HG02885 (cell line): ENCODE results near the gene HPGDS.
"Not testable (repeated sequence)": the region's sequence is repeated elsewhere in the genome, so short reads cannot be mapped to it uniquely, and the experiment has no call there.

Experiments
- ATAC-seq: cut with Tn5 transposase; IDR thresholded peaks from one replicate; pipeline ENCODE4 v1.9.1; 2021; ENCODE audit warnings: mild to moderate bottlenecking; ENCODE audit not compliant: unreplicated experiment, poor library complexity

HPGDS gene

DNA sequence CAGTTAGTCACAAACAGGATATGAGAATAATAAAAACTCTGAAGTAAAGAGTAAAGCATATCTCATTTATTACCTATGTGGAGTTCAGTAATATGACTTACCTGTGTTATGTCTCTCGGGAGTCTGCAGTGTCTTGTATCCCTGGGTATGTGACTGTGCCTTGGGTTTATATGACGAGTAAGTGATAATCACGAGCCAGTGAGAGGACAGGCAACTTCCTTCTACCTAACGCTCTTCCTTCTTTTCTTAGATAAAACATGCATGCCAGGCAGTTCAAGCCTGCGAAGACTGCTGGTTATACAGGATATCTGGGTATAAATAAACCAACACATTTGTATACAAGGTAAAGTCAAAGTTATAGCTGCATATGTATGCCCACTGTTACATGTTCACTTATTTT, at the start of gene HPGDS:
TSS of gene HPGDS (minus strand) at position 143 of the 400 bp plus-strand sequence. CDS start 8,207 bp downstream, outside the sequence.
- peak; percentile 7 for ATAC-seq

DNA sequence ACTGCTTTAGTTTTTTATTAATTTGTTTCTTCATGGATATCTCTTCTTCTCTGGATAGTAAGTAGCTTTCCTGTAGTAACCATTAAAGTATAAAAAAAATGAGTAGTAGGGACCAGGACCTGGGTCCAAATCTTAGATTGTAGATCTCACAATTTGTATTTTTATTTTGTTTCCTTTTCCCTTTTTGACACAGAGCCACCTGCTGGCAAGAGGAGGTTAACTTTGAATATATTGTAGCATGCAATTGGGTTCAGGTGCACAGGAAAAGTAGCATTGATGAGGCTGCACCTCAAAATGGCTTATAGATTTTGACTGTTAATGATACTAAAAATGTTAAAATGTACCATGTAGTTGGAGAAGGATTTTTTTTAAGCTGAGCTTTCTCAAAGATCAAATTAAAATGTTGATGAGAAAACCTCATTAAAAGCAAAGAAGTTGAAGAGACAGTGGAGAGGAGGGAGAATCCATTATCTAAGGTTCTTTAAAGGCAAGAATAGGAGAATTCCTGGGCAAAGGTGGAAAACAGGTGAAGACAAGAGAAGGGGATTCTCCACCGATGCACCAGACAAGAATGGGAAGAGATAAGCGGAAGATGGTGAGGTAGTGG, 48.3 kb upstream of the HPGDS start:
- peak; percentile 51 for ATAC-seq

DNA sequence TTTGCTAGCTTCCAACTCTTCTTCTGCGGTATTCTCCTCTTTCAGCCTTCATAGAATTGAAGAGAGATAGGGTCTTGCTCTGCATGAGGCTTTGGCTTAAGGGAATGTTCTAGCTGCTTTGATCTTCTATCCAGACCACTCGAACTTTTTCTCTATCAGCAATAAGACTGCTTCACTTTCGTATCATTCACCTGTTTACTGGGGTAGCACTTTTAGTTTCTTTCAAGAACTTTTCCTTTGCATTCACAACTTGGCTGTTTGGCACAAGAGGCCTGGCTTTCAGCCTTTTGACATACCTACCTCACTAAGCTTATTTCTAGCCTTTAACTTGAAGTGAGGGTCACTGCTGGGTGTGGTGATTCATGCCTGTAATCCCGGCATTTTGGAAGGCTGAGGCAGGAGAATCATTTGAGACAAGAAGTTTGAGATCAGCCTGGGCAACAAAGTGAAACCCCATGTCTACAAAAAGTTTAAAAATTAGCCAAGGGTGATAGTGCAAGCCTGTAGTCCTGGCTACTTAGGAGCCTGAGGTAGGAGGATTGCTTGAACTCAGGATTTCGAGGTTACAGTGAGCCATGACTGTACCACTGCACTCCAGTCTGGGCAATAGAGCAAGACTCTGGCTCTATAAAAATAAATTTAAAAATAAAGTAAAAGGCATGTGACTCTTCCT, 47.1 kb upstream of the HPGDS start:
- ATAC-seq: no peak

DNA sequence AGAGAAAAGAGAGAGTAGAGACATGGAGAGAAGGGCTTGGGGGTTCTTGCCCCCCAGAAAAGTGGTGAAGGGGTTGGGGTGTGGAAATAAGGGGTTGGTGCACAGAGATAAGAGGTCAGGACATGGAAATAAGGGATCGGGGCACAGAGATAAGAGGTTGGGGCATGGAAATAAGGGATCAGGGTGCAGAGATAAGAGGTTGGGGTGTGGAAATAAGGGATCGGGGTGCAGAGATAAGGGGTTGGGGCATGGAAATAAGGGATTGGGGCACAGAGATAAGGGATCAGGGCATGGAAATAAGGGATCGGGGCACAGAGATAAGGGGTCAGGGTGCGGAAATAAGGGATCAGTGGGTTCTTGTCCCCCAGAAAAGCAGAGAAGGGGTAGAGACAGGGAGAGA, 45.3 kb upstream of the HPGDS start:
- ATAC-seq: not testable (repeated sequence)

DNA sequence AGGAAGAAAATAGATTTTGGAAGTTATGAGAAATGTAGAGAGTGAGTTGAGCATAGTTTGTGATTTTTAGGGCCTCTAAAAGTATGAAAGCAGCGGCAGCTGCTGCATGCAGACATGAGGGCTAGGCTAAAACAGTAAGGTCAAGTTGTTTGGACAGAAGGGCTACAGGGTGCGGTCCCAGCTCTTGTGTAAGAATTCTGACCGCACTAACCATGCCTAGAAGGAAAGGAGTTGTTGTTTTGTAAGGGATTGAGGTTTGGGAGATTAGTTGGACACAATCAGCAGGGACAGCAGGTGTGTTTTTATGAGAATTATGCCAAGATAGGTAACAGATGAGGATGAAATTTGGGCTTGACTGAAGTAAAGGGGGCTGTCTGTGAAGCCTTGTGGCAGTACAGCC, 42.8 kb upstream of the HPGDS start:
- not testable (repeated sequence) for ATAC-seq

DNA sequence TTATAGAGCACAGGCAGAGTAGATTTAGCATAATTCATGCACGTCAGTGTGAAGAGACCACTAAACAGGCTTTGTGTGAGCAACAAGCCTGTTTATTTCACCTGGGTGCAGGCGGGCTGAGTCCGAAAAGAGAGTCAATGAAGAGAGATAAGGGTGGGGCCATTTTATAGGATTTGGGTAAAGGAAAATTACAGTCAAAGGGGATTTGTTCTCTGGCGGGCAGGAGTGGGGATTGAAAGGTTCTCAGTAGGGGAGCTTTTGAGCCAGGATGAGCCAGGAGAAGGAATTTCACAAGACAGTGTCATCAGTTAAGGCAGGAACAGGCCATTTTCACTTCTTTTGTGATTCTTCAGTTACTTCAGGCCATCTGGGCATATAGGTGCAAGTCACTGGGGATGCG, 40.3 kb upstream of the HPGDS start:
- not testable (repeated sequence) for ATAC-seq

DNA sequence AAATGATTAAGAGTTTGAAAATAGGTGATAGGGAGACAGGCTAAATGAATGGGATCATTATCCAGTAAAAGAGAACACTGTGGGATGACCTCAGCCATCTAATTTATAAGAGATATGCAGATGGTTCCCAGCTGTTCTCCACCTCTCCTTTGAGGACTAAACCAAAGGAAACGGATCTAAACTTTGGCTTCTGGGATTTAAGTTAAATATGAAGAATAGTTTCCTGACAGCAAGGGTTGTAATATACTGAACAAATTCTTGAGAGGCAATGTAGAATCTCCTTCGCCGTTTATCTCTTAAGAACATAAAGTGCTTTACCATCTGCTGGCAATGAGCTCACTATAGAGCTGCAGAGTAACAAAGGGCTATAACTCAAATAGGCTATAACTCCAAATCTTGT, 35.4 kb upstream of the HPGDS start:
- ATAC-seq: no peak

DNA sequence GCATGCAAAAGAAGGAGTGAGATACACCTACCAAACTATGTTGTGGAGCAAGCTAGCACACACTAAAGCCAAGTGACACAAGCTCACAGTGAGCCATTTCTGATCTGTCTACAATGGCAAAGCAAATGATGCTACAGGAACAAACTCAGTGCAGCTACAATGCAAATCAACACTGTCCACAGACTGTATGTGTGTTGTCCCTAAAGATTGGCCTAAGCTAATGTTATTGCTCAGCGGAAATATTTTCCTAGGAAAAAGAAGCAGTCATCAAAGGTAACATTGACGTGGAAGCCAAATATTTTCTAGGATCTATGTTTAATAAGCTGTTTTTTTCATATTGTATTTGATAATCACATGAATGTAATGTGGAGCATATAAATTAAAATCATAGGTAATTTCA, 34.7 kb upstream of the HPGDS start:
- no peak for ATAC-seq

DNA sequence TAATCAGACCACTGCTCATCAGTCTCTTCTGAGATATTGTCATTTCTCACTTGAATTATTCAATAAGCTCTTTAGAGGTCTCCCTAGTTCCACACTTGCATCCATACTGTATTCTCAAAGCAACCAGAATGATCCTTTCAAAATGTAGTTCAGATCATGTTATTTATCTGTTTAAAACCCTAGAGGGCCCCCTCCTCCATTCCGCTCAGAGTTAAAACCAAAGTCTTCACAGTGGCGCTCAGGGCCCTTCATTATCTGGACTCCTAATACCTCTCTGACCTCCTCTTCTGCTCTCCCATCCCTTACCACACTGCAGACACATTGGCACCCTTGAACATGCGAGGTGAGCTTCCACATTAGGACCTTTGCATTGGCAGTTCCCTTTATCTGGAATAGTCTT, 32.7 kb upstream of the HPGDS start:
- no peak for ATAC-seq

DNA sequence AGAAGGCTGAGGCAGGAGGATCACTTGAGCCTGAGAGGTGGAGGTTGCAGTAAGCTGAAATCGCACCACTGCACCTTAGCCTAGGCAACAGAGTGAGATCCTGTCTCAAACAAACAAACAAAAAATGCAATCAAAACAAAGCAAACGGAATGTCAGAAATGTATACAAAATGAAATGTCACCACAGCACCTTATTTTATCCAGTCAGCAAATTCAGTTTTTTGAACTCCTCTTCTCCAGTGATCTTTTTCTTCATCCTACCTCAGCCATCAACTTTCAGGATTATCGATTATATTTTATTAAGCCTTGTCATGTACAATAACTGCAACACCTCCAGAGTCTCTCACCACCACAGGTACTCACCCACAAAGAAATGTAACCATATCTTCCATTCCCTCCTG, 31.1 kb upstream of the HPGDS start:
- no peak for ATAC-seq

DNA sequence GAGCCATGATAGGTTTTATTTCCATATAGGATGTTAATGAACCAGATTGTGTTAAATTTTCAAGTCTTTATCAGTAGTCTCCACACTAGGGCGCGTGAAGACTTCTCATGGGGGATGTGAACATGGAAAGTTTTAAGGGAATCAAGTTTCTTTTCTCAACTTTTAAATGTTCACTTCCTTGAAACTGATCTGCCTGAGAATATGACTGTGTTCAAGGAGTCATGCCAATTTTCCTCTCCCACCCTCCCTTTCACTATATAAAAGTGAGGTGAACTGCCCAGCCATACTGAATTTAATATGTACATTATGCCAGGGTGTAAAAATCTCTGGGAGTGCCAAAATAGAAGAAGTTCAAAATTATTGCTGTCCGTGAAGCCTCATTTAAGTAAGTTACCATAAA, 30.4 kb upstream of the HPGDS start:
- no peak for ATAC-seq

DNA sequence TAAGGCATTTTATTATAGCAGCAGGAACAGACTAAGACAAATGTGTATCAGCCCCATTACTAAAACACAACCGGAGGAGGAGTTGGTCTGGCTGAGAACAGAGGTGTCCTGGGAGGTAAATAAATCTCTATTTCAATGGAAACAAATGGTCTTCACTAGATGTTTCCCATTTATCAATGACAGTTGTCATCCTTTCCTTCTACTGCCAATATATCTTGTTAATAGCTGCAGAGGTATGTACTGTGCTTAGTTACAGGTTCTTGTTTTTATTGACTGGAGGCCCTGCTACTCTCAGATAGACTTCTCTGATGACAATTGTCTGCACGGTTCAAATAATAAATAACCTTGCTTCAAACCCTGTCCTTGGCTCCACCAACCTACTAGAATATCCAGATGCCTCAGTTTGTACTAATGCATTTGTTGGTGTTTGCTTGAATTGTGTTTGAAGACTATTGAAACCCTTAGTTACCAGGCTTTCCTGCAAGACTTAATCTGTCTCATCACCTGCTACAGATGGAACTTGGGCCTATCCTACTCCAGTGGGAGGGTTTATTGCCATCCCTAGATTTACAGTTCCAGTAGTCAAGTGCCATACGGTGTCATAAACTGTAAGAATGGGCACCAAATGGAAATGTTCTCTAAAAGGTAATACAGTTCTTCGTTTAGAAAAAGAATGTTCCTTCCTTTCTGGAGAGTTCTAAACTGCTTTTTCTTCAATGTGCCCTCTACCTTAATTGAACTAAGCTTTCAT, 29.8 kb upstream of the HPGDS start:
- no peak for ATAC-seq

DNA sequence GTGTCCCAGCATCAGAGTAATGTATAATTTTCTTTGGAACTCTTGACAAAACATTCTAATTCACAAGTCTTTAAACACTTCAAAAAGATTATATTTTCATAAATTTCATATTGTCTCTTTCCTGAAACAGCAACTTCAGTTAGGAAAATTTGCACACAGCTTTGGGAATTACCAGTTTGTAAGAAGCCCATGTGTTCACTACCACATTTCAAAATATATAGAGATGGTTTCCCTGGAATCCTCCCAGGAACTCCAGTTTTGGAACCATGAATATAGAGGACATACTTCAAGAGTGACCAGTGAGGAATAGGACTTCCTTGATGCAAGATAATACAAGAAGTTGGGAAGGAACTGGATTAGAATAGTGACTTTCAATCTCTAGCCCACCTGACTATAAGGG, 28.7 kb upstream of the HPGDS start:
- ATAC-seq: no peak

DNA sequence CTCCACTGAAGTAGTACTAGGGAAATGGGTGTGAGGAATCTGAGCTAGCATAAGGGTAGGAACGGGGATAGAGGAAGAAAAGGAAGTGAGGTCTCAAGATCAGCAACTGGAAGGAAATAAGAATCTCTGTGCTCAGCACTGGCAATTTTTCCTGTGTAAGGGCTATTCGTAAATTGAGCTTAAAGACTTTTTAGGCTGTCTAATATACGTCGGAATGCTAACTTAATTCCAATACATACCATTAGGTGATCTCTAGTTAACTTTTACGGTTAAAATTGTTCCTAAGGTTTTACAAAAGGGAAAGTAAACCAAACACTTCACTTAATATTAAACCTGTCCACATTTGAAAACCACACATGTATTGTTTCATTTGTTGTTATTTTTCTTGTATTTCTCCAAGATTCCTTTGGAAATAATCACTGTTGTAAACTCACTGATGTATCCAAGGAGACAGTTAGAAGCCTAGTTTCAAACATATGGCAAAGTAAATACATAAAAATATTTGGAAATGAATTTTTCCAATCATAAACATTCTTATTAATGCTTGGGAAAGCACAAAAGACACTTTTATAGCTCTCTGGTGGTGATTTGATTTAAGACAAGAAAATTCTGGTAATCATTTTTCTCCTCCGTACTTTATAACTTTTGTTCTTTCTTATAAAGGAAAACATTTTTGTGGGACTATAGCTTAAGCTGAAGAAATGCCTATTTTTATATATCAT, 28.1 kb upstream of the HPGDS start:
- ATAC-seq: no peak

DNA sequence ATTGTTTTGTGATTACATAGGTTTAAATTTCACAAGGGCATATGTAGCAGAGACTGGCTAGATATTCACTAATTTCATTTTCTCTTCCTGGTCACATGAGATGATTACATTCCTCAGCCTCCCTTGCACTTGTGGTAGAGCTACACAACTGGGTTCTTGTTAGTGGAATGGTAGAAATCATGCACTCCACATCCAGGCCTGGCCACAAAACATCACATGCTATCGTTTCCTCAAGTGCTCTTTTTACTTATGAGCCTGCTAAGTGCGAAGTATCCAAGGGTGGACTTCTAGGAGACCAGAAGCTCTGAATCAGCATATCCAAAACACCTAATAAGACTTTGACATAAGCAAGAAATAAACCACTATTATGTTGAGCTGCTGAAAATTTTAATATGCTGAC, 26.4 kb upstream of the HPGDS start:
- ATAC-seq: no peak

DNA sequence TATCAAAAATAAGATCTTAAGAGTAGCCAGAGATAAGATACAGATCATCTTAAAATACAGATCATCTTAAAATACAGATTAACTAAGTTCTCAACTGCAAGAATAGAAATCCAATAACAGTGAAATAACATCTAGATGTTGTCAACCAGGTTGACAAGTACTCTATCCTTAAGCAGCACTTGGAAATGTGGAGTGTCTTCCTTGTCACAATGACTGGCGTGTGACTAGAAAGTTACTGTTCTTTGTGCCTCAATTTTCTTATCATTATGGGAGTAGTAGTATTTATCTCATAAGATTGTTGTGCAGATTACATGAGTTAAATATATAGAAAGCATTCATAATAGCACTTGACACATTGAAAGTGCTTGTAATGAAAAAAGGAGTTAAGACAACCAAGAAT, 25.8 kb upstream of the HPGDS start:
- no peak for ATAC-seq

DNA sequence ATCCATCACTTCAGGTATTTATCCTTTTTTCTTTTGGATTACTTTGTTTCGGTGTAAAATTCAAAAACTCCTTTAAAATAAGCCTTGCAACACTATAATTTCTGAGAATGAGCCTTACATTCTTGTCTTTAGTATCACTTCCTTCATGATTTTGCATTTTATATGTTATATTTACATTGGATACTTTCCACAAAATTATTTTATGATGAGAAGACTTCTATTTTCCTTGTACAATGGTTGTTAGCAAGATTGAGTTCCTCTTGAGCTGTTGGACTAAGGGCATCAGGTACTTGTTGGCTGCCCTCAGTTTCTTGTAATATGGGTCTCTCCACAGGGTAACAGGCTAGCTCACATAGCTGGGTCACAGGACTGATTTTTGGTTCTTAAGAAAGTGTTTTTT, 22.7 kb upstream of the HPGDS start:
- no peak for ATAC-seq

DNA sequence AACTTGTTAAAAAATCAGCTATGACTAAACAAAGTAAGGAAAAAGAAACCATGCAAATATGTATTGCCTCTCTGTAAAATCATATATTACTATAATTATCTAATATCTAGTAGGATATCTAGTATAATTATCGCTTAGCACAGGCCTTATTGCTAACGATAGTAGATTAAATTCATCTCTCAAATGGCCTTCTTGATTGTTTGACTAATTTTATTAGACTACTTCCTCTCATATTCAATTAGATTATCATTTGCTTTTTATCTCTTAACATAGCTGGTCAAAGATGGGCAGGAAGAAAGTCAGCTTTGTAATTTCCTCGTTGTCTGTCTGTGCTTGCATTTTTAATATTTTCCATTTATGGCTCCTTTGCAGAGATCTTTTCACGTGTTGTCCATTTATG, 21.9 kb upstream of the HPGDS start:
- no peak for ATAC-seq

DNA sequence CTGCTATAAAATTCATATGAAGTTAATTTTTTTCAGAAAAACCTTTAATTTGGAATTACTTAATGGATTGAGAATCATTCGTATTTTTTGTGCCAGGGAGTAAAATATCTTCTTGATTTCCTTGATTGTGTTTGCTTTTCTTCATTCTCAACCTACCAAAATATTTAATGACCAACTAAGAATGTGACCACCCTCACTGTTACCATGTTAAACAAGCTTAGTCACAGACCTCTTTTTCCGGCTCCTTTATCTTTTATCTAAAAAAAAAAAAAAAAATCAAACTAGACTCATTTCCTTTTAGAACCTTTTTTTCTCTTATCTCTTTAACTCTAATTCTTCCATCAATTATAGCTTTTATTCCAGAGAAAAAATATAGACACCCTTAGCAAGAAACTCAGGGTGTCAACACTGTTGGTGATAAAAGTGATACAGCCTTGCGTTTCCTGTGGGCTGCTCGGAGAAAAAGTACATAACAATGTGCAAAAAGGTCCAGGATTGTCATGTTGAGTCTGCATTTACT, 20.6 kb upstream of the HPGDS start:
- ATAC-seq: no peak

DNA sequence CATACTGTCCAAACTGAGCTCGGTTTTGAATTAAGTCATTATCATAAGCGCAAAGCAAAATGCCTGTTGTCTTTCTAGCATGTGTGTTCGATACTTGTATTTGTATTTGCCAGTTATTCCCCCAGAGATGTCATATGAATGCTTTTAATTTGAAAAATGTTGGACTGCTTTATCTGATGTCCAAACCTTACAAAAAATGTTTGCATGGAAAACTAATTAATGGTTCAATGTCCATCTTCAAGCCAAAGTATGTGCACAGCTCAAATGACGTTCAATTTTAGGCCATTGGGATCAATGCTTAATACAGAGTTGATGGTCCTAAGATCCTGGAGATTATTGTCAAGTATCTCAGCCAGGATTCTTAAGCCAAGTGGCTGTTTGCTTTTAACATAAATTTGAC, 17.2 kb upstream of the HPGDS start:
- ATAC-seq: no peak

DNA sequence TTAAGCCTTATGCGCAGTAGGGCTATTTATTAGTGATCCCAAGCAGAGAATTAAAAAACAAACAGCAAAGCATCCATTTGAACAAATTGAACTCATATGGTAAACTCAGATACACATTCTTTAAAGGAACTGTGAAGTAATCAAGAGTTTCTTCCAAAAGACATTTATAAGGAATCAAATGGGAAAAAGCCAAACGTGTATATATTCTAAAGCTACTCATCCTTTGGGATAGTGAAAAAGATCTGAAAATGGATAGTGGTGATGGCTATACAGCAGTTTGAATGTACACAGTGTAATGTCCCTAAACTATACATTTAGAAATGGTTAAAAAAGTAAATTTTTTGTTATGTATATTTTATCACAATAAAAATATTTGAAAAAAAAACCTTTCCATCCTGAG, 16.6 kb upstream of the HPGDS start:
- ATAC-seq: no peak
